ENCODE measurements around the gene KRTAP5-2.

- no peak for TF ChIP-seq POLR2A (IDR thresholded peaks at IDR 0.05; ENCODE audit: low read length)
- no peak for TF ChIP-seq GATA1 (IDR thresholded peaks at IDR 0.05; ENCODE audit: low read depth, low read length)
These were observed 16.1 kb downstream of the KRTAP5-2 start for GRCh38 chr11:1581976-1582375.
